OCI-LY3 (cell line): ENCODE measurements around the gene HNRNPF.

Source experiments
- CTCF ChIP-seq: fragments of 200-600, 300-600 bp; sonication (generic); IDR thresholded peaks from 2 replicates; pipeline ENCODE4 v1.5.1; 2014; ENCODE audit warnings: antibody characterized with exemption, low read length, low read depth
- EZH2phosphoT487 ChIP-seq: fragments of 200-600 bp; shearing (Covaris generic); IDR thresholded peaks from 2 replicates; pipeline ENCODE4 v1.6.1; 2018; ENCODE audit warnings: antibody characterized with exemption, mixed run types, low read depth

- TF ChIP-seq CTCF = no peak
- no peak for TF ChIP-seq EZH2phosphoT487
Measured at GRCh38 chr10:43375401-43376020, 33.5 kb downstream of the HNRNPF start.
